CD4-positive, alpha-beta T cell treated with Interferon alpha-2 for 1 hour (primary cell): Measurements from ENCODE around the gene CORO2B.
"Not testable (repeated sequence)": the region's sequence is repeated elsewhere in the genome, so short reads cannot be mapped to it uniquely, and the experiment has no call there.

Experiments used
- DNase-seq, 2 donors: peaks; one replicate each; pipeline ENCODE4 v3.0.0-alpha.2; 2020 to 2022

Gene CORO2B

DNA sequence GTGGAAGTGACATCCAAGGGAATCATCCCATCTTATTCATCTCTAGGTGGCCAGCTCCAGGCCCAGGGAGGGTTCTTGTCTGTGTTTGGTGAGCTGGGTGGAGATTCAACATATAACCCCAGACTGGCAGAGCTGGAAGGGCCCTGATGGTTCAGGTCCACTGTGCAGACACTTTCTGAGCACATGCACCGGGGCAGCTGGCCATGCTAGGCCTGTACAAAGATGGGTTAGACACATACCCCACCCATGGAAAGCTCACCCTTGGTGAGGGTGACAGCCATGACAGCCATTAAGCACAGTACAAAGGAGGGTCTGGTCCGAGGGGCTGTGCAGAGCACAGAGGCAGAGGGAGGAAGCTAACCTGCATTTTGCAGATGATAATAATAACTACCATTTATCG, 100.4 kb downstream of the CORO2B start:
- DNase-seq, result no peak

DNA sequence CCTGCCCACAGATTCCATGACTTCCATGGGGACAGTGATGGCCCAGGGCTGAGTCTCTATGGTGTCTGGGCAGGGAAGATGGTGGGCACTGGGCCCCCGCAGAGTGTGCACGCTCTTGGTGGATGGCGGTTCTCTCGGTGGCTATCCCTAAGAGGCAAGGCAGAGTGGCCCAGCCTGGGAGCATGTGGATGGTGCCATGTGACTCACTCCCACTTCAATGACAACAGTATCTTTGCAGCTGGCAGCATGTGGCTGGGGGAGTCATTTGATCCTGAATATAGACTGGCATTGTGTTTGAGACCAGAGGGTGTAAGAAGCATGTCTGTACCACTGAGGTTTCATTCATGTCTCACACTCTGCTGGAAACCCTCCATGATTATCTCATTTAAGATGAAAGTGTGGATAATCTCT, 101.2 kb downstream of the CORO2B start:
- DNase-seq, result no peak

DNA sequence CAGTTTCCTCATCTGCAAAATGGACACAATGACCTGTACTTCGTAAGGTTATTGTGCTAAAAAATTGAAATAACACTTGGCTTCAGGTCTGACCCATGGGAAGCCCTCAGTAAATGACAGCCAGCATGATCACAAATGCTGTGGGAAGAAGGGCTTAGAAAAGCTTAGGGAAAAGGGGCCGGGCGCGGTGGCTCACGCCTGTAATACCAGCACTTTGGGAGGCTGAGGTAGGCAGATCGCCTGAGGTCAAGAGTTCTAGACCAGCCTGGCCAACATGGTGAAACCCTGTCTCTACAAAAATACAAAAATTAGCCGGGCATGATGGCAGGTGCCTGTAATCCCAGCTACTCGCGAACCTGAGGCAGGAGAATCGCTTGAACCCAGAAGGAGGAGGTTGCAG, 102.0 kb downstream of the CORO2B start:
- not testable (repeated sequence) for DNase-seq

DNA sequence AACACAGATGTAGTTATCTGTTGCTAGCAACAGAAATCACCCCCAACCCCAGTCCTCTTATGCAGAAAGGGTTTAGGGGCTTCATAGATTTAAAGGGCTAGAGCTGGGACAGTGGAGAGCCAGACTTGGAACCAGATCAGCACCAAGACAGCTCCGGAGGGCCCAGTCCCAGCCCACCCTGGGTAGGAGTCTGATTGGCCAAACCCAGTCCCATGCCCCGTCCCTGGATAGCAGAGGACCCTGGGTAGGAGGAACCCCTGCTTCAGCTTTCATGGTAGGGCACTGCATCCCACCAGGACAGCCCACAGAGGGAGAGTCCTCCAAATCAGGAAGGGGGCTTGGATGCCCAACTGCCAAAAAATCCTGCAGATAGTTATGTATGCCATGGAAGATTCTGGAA, 103.0 kb downstream of the CORO2B start:
- DNase-seq, result no peak

DNA sequence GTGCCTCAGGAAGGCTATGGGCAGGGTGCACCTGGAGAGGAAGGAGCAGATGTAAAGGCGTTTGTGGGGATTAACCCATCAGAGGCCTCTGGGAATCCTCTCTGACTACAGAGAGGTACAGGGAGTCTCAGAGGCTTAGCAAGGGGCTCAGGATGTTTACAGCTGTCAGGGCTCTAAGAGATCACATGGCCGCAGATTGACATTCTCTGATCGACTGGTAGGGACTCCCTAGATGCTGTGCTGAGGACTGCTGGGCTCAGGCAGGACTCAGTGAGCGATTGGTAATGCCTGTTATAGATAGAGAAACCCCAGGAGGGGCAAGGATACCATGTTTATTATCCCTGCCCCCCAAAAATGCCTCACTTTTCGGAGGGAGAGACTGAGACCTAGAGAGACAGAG, 103.5 kb downstream of the CORO2B start:
- DNase-seq, result no peak

DNA sequence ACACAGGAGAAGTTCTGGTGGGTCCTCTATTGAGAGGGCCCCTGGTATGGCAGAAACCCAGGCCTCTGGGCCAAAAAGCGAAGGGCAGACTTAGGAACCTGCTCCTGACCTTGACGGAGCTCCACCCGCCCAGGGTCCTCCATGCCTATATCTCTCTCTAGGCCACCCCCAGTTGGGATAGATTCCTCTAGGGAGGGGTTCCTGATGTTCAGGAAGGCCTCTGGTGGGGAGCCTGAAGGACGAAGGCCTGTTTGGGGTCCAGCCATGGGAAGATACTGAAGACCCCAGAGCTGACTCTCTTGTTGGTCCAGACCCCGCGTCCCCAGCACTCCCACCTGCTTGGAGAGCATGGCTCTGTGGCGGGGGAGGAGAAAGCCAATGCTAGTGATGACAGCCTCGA, 104.2 kb downstream of the CORO2B start:
- DNase-seq, result no peak

DNA sequence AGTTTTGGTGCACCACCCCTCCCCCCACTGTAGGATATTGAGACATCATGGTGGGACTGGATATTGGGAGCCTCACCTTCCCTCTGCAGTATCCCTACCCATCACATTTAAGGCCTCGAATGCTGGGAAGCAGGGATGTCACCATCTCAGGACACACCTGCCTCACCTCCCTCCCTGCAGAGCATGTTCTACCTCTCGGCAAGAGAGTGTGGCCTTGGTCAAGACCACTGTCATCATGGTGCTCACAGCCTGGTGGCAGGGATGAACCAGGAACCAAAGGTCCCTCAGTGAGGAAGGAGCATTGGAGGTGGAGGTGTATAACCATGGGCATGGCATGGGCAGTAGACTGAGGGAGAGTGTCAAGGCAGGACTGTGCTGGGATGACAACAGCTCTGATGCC, 104.8 kb downstream of the CORO2B start:
- no peak for DNase-seq

DNA sequence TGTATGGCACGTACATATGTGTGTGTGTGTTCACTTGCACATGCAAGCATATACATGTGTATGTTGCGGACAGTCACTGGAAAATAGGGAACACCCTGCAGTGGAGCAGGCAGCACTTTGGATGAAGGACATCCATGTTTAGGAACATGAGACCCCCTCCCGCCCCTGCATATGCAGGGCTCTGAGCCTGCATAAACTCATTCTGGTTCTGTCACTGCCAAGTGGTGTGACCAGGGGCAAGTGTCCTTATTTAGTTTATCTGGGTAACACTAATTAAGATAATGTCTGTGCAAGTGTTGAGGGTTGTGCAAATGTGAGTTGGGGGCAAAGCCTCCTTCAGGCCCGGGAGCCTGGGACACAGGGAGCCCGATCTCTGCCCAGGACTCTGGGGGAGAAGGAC, 105.7 kb downstream of the CORO2B start:
- no peak for DNase-seq

DNA sequence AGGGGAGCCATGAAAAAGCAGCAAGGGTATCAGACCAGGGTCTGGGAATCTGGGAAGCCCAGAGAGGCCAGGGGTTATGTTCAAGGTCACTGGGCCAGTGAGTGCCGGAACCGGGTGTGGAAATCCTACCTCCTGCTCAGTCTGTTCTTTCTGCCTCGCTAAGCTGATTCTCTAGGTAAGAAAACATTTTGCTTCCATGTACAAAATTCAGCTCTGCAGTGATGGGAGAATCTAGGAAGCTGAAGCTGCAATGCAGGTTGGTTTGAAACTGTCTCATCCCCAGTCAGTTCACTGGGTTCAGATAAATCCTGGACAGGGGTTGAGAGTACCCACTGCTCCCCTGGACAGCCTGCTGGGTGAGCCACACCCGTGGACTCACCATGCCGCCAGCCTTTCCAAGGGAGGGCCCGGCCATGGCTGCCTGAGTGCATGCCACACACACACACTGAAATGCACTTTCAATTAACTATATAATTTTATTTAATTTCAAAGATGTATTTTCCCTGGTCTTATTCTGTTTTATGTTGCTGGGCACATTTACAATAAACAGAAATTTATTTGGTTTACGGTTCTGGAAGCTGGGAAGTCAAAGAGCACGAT, 108.4 kb downstream of the CORO2B start:
- DNase-seq, result no peak

DNA sequence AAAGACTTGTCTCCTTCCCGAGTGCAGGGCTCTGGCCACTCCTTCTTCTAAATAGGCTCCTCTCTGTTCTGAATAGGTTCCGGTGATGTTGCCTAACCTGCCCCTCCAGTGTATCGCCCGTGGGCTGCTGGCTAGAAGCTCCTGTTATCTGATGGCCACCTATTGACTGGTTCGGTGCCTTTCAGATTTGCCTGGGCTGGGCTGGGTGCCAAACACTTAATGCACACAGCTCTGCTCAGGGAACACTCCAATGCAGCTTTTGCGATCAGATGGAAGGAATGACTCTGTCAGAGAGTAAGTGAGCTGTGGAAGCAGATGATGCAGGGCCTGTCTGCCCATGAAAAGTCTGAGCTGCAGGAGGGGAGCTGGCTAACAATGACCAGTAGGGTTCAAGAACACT, 112.9 kb downstream of the CORO2B start:
- no peak for DNase-seq

DNA sequence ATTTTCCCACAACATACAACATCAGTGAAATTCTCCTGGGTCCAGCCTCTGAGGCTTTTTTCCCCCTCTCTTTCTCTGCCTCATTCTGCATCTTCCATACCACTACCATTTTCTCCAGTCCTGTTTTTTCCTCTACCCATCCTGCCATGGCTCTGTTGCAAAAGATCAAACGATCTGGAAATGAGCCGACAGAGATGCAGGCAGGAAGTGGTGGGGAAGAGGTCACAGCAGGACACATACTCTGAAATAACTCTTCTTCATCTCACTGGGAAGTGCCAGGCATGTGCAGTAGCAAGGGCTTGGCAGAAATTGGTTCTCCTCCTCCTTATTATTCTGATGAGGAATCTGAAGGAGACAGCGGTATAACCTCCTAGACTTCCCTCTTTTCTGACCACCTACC, 114.3 kb downstream of the CORO2B start:
- DNase-seq, result no peak

DNA sequence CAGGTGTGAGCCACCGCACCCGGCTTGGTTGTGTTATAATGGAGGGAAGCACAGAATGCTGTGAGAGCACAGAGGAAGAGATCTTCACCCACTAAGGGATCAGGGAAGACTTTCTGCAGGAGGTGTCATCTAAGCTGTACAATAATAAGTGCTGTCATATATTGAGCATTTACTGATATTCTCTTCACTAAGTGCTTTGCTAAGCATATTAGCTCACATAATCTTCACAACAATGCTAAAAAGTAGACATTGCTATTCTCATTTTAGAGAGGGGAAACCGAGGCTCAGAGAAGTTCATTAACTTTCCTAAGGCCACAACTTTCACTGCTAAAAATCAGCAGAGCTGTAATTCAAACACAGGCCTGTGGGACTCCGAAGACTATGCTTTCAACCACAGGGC, 115.3 kb downstream of the CORO2B start:
- no peak for DNase-seq

DNA sequence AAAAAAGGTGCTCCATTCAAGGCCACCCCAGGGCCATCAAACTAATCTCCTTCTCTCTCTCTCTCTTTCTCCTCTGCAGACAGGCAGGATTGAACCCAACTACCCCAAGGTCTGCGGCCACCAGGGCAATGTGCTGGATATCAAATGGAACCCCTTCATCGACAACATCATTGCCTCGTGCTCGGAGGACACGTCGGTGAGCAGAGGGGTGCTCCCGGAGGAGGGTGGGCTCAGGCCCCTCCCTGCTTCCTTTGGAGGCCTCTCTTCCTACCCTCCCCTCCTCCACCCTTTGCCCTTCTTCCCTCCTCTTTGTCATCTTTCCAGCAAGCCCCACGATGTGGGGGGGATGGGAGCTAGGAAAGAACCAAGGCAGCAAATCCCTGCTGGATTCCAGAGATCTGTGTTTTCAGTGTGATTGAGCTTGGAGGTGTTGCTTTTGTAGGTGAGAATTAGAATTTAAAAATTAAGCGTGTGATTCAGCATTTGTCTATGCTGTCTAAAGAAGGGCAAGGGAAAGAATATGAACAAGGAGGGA, 116.3 kb downstream of the CORO2B start:
- no peak for DNase-seq

DNA sequence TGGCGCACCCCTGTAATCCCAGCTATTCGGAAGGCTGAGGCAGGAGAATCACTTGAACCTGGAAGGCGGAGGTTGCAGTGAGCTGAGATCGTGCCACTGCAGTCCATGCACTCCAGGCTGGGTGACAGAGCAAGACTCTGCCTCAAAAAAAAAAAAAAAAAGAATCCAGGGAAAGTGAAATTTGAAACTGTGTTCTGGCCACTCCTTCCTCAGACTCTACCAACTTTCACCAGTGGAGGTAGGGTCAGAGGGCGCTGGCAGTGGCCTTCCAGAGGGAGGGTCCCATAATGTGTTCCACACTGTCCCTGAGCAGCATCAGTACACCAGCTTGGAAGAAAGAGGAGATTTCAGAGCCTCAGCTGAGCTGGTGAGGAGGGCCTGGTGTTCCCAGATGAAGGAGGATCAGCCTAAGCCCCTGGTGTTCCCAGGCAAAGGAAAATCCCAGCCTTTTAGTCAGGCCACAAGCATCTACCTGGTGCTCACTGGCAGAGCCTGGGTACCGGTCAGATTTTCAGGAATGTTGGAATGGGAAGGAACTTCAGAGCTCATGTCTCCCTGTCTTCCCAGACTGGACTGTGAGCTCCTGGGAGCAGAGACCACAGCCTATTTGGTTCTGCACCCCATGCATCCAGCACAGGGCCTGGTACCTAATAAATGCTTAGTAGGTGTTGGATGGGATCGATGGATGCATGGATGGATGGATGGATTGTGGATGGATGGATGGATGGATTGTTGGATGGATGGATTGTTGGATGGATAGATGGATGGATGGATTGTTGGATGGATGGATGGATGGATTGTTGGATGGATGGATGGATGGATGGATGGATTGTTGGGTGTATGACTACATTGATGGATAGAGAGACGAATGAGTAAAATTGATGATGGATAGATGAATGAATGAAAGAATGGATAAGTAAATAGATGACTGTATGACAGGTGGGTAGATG, 117.9 kb downstream of the CORO2B start:
- no peak for DNase-seq

DNA sequence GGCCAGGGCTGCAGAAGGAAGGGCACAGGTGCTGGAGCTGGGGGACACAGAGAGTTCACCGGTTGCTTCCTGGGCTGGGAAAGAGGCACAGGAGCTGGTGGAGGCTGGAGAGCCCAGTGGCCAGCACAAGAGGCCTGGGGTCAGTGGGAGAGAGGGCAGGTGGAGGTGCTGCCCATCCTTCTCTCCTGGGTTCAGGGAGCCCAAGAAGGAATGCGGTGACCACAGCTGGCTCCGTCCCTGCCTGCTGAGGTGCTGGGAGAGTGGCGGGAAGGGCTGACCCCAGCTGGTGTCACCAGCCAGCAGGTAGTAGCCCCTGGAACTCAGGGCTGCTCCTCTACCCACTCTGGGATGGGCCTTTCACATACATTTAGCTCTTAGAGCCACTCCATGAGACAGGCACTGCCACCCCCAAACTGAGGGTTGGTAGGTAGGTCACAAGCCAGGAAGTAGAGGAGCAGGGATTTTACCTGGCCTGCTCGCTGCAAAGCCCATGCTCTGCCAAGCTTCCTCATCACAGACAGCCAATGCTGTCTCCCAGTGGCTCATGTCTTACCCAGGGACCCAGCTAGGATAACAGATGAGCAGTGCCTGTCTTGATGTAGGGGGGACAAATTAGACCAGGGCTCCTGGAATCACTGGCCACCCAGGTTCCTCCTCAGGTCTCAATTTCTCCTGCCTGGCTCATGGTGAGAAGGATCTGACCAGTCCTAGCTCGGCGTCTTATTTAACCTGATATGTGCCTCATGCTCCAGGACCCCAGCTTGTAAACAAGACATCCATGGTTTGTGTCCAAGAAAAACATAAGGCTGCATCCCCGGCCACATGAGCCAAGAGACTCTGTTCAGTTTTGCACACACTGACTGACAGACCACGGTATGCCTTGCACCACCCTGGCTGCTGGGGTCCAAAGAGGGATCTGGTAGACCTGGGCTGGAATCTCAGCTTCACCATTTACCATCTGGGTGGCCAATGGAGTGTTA, 119.2 kb downstream of the CORO2B start:
- DNase-seq, result no peak

DNA sequence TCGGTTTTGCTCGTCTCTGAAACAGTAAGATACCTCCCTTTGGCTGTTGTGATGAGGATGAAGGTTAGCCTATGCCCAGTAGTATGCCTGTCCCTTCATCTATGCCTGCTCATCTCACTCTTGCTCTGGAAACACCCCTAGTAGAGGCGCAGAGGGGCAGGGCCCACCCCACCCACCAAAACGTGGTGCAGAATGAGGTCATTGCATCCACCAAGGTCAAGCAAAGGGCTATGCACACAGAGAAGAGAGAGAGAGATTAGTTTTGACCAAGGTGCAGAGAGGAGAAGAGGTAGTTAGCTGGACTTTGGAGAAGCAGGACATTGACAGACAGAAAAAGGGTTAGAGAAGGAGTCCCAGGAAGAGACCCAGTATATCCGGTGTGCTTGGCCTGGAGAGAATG, 119.9 kb downstream of the CORO2B start:
- DNase-seq, result no peak

DNA sequence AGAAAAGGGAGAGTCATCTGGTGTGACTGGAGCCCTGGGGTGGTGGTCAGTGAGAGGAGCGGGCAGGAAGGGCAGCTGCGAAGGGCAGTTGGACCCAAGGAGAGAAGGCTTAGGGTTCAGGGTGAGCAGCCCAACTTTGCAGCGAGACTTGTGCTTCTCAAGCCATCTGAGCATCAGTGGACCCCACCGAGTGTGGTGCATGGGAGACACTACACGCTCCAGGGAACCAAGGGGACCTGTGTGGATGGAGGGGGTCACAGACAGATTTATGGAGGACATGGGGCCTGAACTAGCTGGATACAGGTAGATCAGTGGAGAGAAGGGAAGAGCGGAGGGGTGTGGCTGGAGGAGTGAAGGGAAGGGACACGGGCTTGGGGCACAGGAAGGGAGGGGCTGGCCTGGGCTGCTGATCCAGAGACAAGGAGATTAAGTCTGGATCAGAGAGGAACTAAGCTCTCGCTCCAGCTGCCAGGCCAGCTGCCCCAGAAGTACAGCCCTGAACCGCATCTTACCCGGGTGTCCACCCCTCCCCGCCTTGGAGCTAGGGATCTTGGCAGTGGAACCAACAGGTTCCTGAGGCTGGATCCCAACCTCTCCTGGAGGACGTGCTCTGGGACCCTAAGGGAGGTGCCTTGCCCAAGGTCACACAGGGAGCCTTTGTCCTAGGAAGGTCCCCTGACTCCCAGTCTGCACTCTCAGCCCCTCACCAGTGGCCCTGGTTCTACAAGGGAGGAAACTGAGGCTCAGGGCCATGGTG, 120.5 kb downstream of the CORO2B start:
- DNase-seq, result no peak

DNA sequence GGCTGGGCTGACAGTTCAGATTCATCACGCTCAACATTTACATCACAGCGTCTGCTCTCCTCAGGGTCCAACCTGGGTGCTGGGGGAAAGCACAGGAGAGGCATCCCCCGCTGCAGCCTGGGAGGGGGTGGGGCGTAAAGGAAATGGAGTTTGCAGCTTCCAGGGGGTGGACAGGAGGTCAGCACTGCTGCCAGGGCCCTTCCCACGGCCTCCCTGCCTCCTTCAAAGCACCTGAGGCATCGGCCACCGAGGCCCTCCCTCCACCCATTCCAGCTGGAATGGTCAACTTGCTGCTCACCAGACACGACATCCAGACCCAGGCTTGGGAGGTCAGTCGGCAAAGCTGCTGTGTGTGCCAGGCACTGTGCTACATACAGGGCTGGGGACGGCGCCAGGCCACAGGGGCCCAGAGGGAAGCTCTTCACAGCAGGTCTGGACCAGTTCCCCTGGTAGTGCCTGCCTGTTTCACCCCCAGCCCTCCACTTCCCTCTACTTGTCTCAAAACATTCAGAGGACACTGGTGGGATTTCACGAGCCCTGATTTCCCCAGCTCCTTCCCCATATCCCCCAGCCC, 121.2 kb downstream of the CORO2B start:
- DNase-seq, result no peak

DNA sequence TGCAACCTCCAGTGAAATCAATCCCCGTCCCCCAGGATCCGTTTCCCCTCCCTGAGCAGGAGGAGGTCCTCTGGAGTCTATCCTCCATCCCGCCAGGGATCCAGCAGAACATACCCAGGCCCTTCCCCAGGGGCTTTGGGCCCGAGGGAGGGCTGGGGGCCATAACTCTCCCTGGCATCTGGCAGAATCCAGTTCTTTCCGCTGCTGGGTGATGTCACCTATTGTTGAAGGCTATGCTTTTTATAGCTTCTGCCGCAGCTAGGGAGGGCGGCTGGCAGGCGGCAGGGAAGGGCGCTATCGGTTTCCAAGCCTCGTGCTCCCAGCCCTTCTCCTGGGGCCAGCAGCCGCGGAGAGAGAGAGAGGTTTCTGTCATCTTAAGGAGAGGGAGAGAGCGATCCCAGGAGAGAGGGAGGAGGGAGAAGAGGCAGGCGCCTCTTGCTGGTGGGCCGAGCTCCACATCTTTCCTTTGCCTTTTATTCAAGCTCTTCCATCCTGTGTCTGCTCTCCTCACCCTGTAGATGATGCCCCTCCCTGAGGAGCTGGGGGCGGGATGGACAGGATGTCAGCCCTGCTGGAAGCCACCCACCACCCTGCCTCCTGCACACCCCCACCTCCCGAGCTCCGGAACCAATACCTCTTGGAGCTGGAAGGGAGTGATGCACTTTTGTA, 121.8 kb downstream of the CORO2B start:
- DNase-seq, result no peak

DNA sequence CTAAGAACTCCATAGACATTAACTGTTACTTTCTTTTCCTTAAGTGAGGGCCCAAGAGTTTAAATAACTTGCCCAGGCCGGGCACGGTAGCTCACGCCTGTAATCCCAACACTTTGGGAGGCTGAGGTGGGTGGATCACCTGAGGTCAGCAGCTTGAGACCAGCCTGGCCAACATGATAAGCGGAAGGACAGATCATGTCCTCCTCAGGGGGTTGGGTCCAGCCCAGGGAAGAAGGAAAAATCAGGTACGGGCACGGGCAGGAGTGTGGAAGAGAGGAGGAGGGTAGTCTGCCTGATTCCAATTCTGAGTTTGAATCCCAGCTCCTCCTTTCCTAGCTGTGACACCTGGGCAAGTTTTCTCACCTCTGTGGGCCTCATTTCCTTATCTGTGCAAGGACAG, 123.1 kb downstream of the CORO2B start:
- DNase-seq, result no peak

DNA sequence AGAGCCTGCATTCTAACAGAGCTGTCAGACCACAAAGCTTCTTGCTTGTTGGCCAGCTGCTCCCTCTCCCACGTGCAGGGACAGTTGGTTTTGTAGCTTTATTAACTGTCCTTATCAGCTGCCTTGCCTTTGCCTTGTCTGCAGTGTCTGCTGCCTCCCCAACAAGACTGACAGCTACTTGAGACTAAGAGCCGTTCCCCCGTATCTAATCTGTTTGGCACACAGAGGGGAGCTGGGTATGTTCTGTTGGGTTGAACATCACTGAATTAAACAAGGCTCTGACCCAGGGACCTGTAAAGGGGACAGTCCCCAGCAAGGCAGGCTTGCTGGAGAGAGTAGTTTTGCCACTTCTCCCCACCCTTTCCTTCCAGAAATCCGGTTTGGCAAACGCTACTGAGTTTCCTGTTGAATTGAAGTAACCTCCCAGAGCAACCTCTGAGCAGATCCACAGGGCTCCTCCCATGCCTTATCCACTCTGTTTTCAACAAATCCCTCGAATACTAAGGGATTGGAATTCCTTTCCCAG, 125.8 kb downstream of the CORO2B start:
- DNase-seq, result no peak
